ENCODE measurements around the gene TMEM176B. TPM values are rescaled to one million over a fixed set of nuclear protein-coding genes. Genes with fewer than 3 reads are reported as not detected.
A peak's percentile ranks its signal among the peaks of the same experiment; 100 is the strongest.

Gene TMEM176B
- total RNA-seq, 1 experiment from 2014 or later, result not detected

- BruUV-seq (replicated peaks), result no TSS peak
- CTCF ChIA-PET, result no interaction called here
- no peak overlapping the region for H3K4me2 ChIP-seq (ENCODE audit: low read length)
These were observed 19.9 kb downstream of the TMEM176B start for GRCh38 chr7:150780292-150780691.

GRCh38 chr7:150778738-150779301, 21.3 kb downstream of the TMEM176B start:
- POLR2A ChIA-PET (ENCODE audit: unreplicated experiment), result no interaction called here
- intact Hi-C loops (cut with micrococcal nuclease), result loop anchor here (1.0 to 5.0 kb wide), 3 partner anchors 98 to 332 kb away; no protein-coding TSS in a partner anchor
- peak; percentile 78 for DNase-seq

More at GRCh38 chr7:150780292-150780691, 19.9 kb downstream of the TMEM176B start:
- no peaks in the 10 kb centered on the region for H3K4me1 ChIP-seq (ENCODE audit: insufficient read depth, low read length)
- H3F3A ChIP-seq (ENCODE audit: low read length, unreplicated experiment), result no peaks in the 10 kb centered on the region
- POLR2A ChIA-PET (ENCODE audit: unreplicated experiment), result no interaction called here
- no peak overlapping the region for H2AFZ ChIP-seq (ENCODE audit: low read length)
- H4K20me1 ChIP-seq (ENCODE audit: low read length), result no peaks in the 10 kb centered on the region
- ATAC-seq (no peak), DNase-seq (no peak)
- H3K36me3 ChIP-seq (ENCODE audit: low read depth, low read length), result no peaks in the 10 kb centered on the region
- intact Hi-C loops (cut with micrococcal nuclease), result no loop called here
- no peak overlapping the region for H3K27ac ChIP-seq (ENCODE audit: low read length)
- no peak overlapping the region for H3K9ac ChIP-seq (ENCODE audit: low read length)
- H3K27me3 ChIP-seq (ENCODE audit: low read length), result peaks cover 53% of the 10 kb centered on the region
- no peaks in the 10 kb centered on the region for H3K9me3 ChIP-seq (ENCODE audit: low read length)
- no peaks in the 10 kb centered on the region for H3K79me2 ChIP-seq (ENCODE audit: low read length)
- no peaks in the 10 kb centered on the region for H3K9me2 ChIP-seq (replicated peaks; ENCODE audit: low read length)
- no peak overlapping the region for H3K4me3 ChIP-seq (ENCODE audit: low read length)
- TF ChIP-seq CTCF (conservative IDR thresholded peaks at IDR 0.05; ENCODE audit: low read depth, low read length) (no peak), EZH2 (IDR thresholded peaks at IDR 0.05; ENCODE audit: low read length, unreplicated experiment) (no peak), EZH2phosphoT487 (IDR thresholded peaks at IDR 0.05; ENCODE audit: borderline replicate concordance, low read length) (no peak)

More at GRCh38 chr7:150778738-150779301, 21.3 kb downstream of the TMEM176B start:
- Histone ChIP-seq H3K79me2 (ENCODE audit: low read length) (no peaks in the 10 kb centered on the region), H3K4me1 (ENCODE audit: insufficient read depth, low read length) (no peaks in the 10 kb centered on the region), H4K20me1 (ENCODE audit: low read length) (no peaks in the 10 kb centered on the region), H3K4me3 (ENCODE audit: low read length) (no peak overlapping the region), H3K36me3 (ENCODE audit: low read depth, low read length) (no peaks in the 10 kb centered on the region), H3K9ac (ENCODE audit: low read length) (no peak overlapping the region), H3K4me2 (ENCODE audit: low read length) (peak overlapping the region; percentile 37), H3K27me3 (ENCODE audit: low read length) (peaks cover 44% of the 10 kb centered on the region), H3K9me2 (replicated peaks; ENCODE audit: low read length) (no peaks in the 10 kb centered on the region), H3F3A (ENCODE audit: low read length, unreplicated experiment) (no peaks in the 10 kb centered on the region), H2AFZ (ENCODE audit: low read length) (no peak overlapping the region), H3K27ac (ENCODE audit: low read length) (no peak overlapping the region), H3K9me3 (ENCODE audit: low read length) (no peaks in the 10 kb centered on the region)
- TF ChIP-seq CTCF (conservative IDR thresholded peaks at IDR 0.05; ENCODE audit: low read depth, low read length) (peak; percentile 89), EZH2phosphoT487 (IDR thresholded peaks at IDR 0.05; ENCODE audit: borderline replicate concordance, low read length) (no peak)
- BruUV-seq (replicated peaks), result no TSS peak
- peak; percentile 96 for ATAC-seq
- CTCF ChIA-PET, result interaction anchor here (0.6 kb wide), 1 partner anchor 120 kb away, joined by 3 read pairs; no protein-coding TSS in a partner anchor
